ENCODE measurements around the gene ZSCAN32.
A peak's percentile ranks its signal among the peaks of the same experiment; 100 is the strongest.

GRCh38 chr16:3356118-3356517 is 44.7 kb downstream of the ZSCAN32 start:
- TF ChIP-seq CTCF (IDR thresholded peaks at IDR 0.05): peak; percentile 68
- TF ChIP-seq ZFX (IDR thresholded peaks at IDR 0.05; ENCODE audit: borderline replicate concordance): no peak
